Panc1 (cell line): ENCODE data around the gene ZNF513. TPM values are rescaled to one million over a fixed set of nuclear protein-coding genes. Genes with fewer than 3 reads are reported as not detected.

Experiments
- ATAC-seq: fragments of 200-7000 bp; cut with Tn5 transposase; 2 replicates; pipeline ENCODE4 v1.9.1; 2020; ENCODE audit warnings: mild to moderate bottlenecking, moderate library complexity
- BruUV-seq: library from RNA; stranded (reverse); fragments of 400-500 nt; replicated peaks from 2 replicates; lab custom pipeline; 2021; lab: Mats Ljungman, UMichigan
- CTCF ChIA-PET: fragments of 300-600 bp; sonication (Branson Sonifier 250); formaldehyde crosslinking; loops from one replicate; lab custom pipeline; 2022; ENCODE audit warnings: antibody characterized with exemption; lab: Charles Lee
- POLR2A ChIA-PET: fragments of 300-600 bp; sonication (Branson Sonifier 250); formaldehyde crosslinking; loops from one replicate; lab custom pipeline; 2022; ENCODE audit warnings: antibody characterized with exemption; lab: Charles Lee
- DNase-seq: peaks from one replicate; pipeline ENCODE4 v3.0.0-alpha.2; 2010; ENCODE audit warnings: low read depth, low spot score
- H3K27ac ChIP-seq: 2 replicates; pipeline ENCODE4 v1.5.1; 2011; ENCODE audit warnings: mild to moderate bottlenecking, low read length, inconsistent platforms
- H3K27me3 ChIP-seq: fragments of 200-500 bp; sonication (Bioruptor generic); 2 replicates; pipeline ENCODE4 v1.6.0; 2014; ENCODE audit warnings: low read length, inconsistent platforms; ENCODE audit not compliant: control insufficient read depth, insufficient read depth
- H3K36me3 ChIP-seq: fragments of 200-500 bp; sonication (Bioruptor generic); 2 replicates; pipeline ENCODE4 v1.5.1; 2014; ENCODE audit warnings: inconsistent platforms, mild to moderate bottlenecking, low read length, moderate library complexity; ENCODE audit not compliant: control insufficient read depth, insufficient read depth
- H3K4me1 ChIP-seq: 2 replicates; pipeline ENCODE4 v1.5.1; 2011; ENCODE audit warnings: inconsistent platforms, mild to moderate bottlenecking, low read length, moderate library complexity; ENCODE audit not compliant: control insufficient read depth, insufficient read depth
- H3K4me3 ChIP-seq, 2 experiments: 2 replicates each; pipeline ENCODE4 v1.5.1; 2011 to 2012; ENCODE audit warnings: low read depth in 2 of 2, low read length in 2 of 2, mild to moderate bottlenecking in 2 of 2, inconsistent platforms in 1 of 2, moderate library complexity in 1 of 2
- H3K9me3 ChIP-seq: fragments of 200-500 bp; sonication (Bioruptor generic); 2 replicates; pipeline ENCODE4 v1.5.1; 2014; ENCODE audit warnings: low read depth, mild to moderate bottlenecking, inconsistent platforms, low read length, moderate library complexity; ENCODE audit not compliant: control insufficient read depth, insufficient read depth
- CTCF ChIP-seq: fragments of 450-650 bp; IDR thresholded peaks from 2 replicates; pipeline ENCODE4 v1.5.1; 2017; ENCODE audit warnings: mild to moderate bottlenecking
- POLR2AphosphoS5 ChIP-seq: IDR thresholded peaks from 2 replicates; pipeline ENCODE4 v1.6.1; 2012; ENCODE audit warnings: mild to moderate bottlenecking, low read depth, low read length, moderate library complexity
- REST ChIP-seq, 2 experiments: IDR thresholded peaks; 2 replicates each; pipeline ENCODE4 v1.6.1; 2011 to 2012; ENCODE audit warnings: low read depth in 2 of 2, control low read depth in 1 of 2, low read length in 1 of 2, mild to moderate bottlenecking in 1 of 2, moderate library complexity in 1 of 2; ENCODE audit not compliant: insufficient read depth in 1 of 2
- SIN3A ChIP-seq: IDR thresholded peaks from 2 replicates; pipeline ENCODE4 v1.6.1; 2012; ENCODE audit warnings: low read depth, mild to moderate bottlenecking, low read length, moderate library complexity, borderline replicate concordance; ENCODE audit not compliant: insufficient read depth
- TCF7L2 ChIP-seq: IDR thresholded peaks from 2 replicates; pipeline ENCODE4 v1.6.1; 2011; ENCODE audit warnings: mild to moderate bottlenecking, low read depth, low read length, inconsistent platforms
- in situ Hi-C: cut with HindIII; loops from 2 replicates; pipeline ENCODE4 v1.10.0; 2016; ENCODE audit warnings: low sequenced_read_pairs, low pct_unique_long_range_greater_than_20kb
- intact Hi-C: fragments of 100-400 bp; cut with micrococcal nuclease; formaldehyde crosslinking; loops from one replicate; pipeline ENCODE4 v1.10.0; 2022; ENCODE audit not compliant: unreplicated experiment
- total RNA-seq: library from RNA; stranded (reverse); gene quantifications from one replicate; pipeline ENCODE4 v1.2.1, GENCODE V29; 2021; ENCODE audit not compliant: unreplicated experiment

ZNF513 gene
- total RNA-seq, 1 experiment from 2014 or later, result 25.3 TPM

- peaks cover 19% of the 10 kb centered on the region for H3K36me3 ChIP-seq
- ATAC-seq (peak; percentile 96), DNase-seq (peak; percentile 99)
- peaks cover 18% of the 10 kb centered on the region for H3K4me1 ChIP-seq
- CTCF ChIA-PET, result no interaction called here
- BruUV-seq, result no TSS peak
- TF ChIP-seq POLR2AphosphoS5 (peak; percentile 87; the same call in 1 of the 2 replicates), REST (IDR thresholded peaks at IDR 0.05; ENCODE audit: insufficient read depth in 1 of 2, low read depth in 2 of 2, low read length in 1 of 2) (peak in 1 of 2 experiments; percentile 49; a peak in 1 of 4 replicates), SIN3A (peak; percentile 67; the same call in 1 of the 2 replicates), CTCF (peak; percentile 97), TCF7L2 (peak; percentile 100)
- H3K27ac ChIP-seq, result peak within 1 kb of the TSS; percentile 94
- POLR2A ChIA-PET, result interaction anchor here (0.7 to 1.7 kb wide), 2 partner anchors 60 to 155 kb away, joined by 3 to 6 read pairs; no protein-coding TSS in a partner anchor
- H3K4me3 ChIP-seq, result peak within 1 kb of the TSS; percentile 97 to 99
- H3K9me3 ChIP-seq, result no peaks in the 10 kb centered on the region
- intact Hi-C loops (no loop called here), in situ Hi-C loops (no loop called here)
- H3K27me3 ChIP-seq, result no peaks in the 10 kb centered on the region
Measured at GRCh38 chr2:27370026-27370815, 10.3 kb downstream of the ZNF513 start, which contains the start of the genes EIF2B4 and SNX17. EIF2B4 (minus strand) TSS chr2:27370338; CDS start chr2:27370314, 24 bp downstream. SNX17 (plus strand) TSS chr2:27370616; CDS start chr2:27370744, 128 bp downstream.

GRCh38 chr2:27369471-27370025, 11.0 kb downstream of the ZNF513 start:
- ATAC-seq, result peak; percentile 67
- TF ChIP-seq SIN3A (no peak), CTCF (no peak), POLR2AphosphoS5 (no peak)
- intact Hi-C loops, result no loop called here
- Histone ChIP-seq H3K9me3 (no peaks in the 10 kb centered on the region), H3K27ac (peak overlapping the region; percentile 94), H3K27me3 (no peaks in the 10 kb centered on the region), H3K4me3 (peak overlapping the region; percentile 97 to 99), H3K4me1 (peaks cover 18% of the 10 kb centered on the region), H3K36me3 (peaks cover 19% of the 10 kb centered on the region)
- in situ Hi-C loops, result no loop called here
- POLR2A ChIA-PET, result interaction anchor here (0.7 to 1.7 kb wide), 2 partner anchors 59 to 156 kb away, joined by 3 to 6 read pairs; no protein-coding TSS in a partner anchor
- no peak for DNase-seq
- CTCF ChIA-PET, result no interaction called here
- no TSS peak for BruUV-seq
